PFSK-1 (cell line): ENCODE measurements around the gene BTRC.

ENCODE experiments used
- FOXP2 ChIP-seq: optimal IDR thresholded peaks from 2 replicates; pipeline ENCODE3; 2011; ENCODE audit warnings: borderline replicate concordance, control low read depth, inconsistent platforms; ENCODE audit not compliant: insufficient read depth; ENCODE audit errors: extremely low read length, extremely low read depth
- POLR2AphosphoS5 ChIP-seq: IDR thresholded peaks from 2 replicates; pipeline ENCODE4 v1.6.1; 2012; ENCODE audit warnings: low read depth, mild to moderate bottlenecking, control low read depth, low read length, moderate library complexity
- REST ChIP-seq, 2 experiments: IDR thresholded peaks; 2 replicates each; pipeline versions ENCODE4 v1.6.1 to v1.8.0; 2011 to 2012; ENCODE audit warnings: low read depth in 2 of 2, low read length in 2 of 2, control low read depth in 1 of 2, inconsistent platforms in 1 of 2, mild to moderate bottlenecking in 1 of 2, moderate library complexity in 1 of 2; ENCODE audit not compliant: insufficient read depth in 1 of 2
- SIN3A ChIP-seq: IDR thresholded peaks from 2 replicates; pipeline ENCODE4 v1.6.1; 2012; ENCODE audit warnings: mild to moderate bottlenecking, low read length, moderate library complexity, borderline replicate concordance; ENCODE audit not compliant: insufficient read depth
- TAF1 ChIP-seq: IDR thresholded peaks from 2 replicates; pipeline ENCODE4 v1.6.1; 2012; ENCODE audit warnings: low read length, control low read depth, borderline replicate concordance; ENCODE audit not compliant: insufficient read depth

GRCh38 chr10:101323495-101323894 lies 30.5 kb upstream of the BTRC start:
- TF ChIP-seq POLR2AphosphoS5 (no peak), SIN3A (no peak), TAF1 (no peak), REST (IDR thresholded peaks at IDR 0.05; ENCODE audit: insufficient read depth in 1 of 2, low read depth in 2 of 2, low read length in 2 of 2) (no peak), FOXP2 (no peak)
